ENCODE data around the gene SERTM2.

SERTM2 gene

DNA sequence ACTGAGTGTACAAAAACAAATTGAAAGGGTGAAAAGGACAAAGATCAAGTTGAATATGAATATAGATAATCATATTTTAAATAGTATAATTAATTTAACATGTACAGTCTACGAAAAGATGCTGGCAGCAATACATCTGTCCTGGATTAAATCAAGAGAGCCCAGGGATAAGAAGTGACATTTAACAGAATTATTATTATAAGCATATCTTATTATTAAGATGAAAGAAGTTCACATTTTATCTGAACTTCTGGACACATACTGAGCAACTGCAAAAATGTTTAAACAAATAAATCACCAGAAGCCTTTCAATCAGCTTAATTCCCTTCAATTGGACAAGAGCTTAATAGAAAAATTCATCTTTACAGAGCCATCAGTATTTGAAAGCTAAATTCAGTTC, 50.4 kb downstream of the SERTM2 start:
- DNase-seq = no peak

DNA sequence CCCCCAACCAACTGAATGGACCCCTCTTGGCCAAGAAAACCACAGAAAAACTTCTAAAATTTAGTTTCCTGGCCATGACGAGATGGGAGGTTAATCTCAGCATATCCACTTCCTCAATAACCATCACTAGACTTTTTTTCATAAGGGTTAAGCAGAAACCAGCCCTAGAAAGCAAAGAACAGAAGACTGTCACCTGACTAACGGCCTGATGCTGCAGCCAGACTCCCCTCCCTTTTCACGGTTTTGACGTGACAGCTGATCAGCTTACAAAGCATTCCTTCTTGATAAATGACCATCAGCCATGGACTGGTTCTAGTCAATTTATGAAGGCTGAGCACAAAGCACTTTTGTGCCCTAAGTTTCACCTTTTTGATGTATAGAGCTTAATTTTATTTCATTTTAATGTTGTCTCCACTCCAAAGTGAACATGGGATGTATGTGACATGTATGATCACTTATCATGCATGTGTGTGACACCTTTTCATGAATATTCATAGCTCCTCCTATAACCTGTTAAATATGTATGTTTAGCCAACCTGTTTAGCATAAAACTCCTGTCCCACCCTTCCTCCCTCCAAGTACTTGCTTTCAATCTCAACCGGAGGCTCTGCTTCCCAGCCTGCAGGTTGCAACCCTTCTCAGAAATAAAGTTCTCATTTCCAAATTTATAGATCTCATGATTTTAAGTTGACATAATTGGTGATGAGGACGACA, 56.3 kb downstream of the SERTM2 start:
- DNase-seq = no peak

DNA sequence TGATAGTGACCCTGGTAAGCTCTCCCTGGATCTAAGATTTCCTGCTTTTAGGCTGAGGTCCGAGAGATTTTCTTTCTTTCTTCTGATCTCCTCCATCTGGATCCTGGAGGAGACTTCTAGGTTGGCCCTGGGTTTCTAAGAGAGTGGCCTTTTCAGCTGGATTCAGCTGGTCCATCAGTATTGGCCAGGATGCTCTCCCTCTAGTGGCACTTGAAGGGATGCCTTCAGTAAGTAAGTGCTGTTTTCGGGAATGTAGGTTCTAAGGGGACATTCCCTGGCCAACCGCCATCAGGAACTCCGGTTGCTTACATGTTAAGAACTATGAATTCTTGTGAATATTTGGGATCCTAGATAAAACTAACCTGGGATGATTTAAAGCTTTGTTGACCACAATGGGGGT, 56.9 kb downstream of the SERTM2 start:
- no peak for DNase-seq

DNA sequence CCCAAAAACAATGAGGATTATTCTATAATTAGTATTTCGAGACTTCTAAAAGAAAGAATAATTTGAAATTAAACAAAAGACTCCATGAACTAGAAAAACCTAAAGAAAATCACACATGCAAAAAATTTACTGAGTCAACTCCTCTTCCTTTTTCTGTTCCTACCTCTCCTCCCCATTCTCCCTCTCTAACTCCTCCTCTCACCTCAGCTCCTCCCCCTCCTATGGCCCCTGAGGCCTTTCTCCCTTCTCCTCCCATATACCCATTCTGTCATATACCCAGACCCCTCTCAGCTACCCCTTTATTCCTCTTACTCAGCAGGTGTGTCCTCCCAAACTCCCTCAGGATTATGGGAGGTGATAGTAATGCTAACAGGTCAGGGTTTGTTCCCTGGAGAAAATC, 57.4 kb downstream of the SERTM2 start:
- DNase-seq = no peak
